ENCODE data around the gene ITIH6. TPM values are rescaled to one million over a fixed set of nuclear protein-coding genes. Genes with fewer than 3 reads are reported as not detected.

Gene ITIH6
- total and polyA plus RNA-seq, 2 donors (not counting 1 experiment from before 2014, with no cell fraction given): not detected

- peaks cover 8 to 16% of the 10 kb centered on the region in 2 donors for H3K4me1 ChIP-seq (ENCODE audit: control insufficient read depth in 2 of 2, insufficient read depth in 2 of 2, low read length in 2 of 2)
- H3K9me3 ChIP-seq (ENCODE audit: control extremely low read depth in 1 of 3, control insufficient read depth in 2 of 3, insufficient read depth in 1 of 3, low read length in 2 of 3): no peaks in the 10 kb centered on the region
- DNase-seq (no peak), ATAC-seq (ENCODE audit: low read depth) (peak; percentile 23)
- no peaks in the 10 kb centered on the region for H3K27me3 ChIP-seq (replicated peaks in 1 of 4; ENCODE audit: control extremely low read depth in 1 of 4, control insufficient read depth in 3 of 4, insufficient read depth in 4 of 4, low read length in 3 of 4)
- Mint-ChIP-seq H3K4me1 (peaks cover 5% of the 10 kb centered on the region), H3K27me3 (no peaks in the 10 kb centered on the region), H3K4me3 (peak overlapping the region; percentile 96), H3K27ac (peak overlapping the region; percentile 93), H3K9me3 (ENCODE audit: insufficient read depth) (no peaks in the 10 kb centered on the region)
- WGBS (ENCODE audit: insufficient coverage): 0% methylated on average over 13 of the region's 23 CpGs
- intact Hi-C loops (cut with micrococcal nuclease): loop anchor here (1.0 to 10.0 kb wide), 9 partner anchors 169 to 1811 kb away; partner anchors contain the start of genes APEX2, HUWE1, RRAGB and TSPYL2
- peak overlapping the region; percentile 72 for H2AFZ ChIP-seq (ENCODE audit: insufficient read depth, low read depth, low read length, poor library complexity, severe bottlenecking)
- TF ChIP-seq EZH2 (IDR thresholded peaks at IDR 0.05; ENCODE audit: borderline replicate concordance, insufficient read depth, low read depth, low read length, poor library complexity, severe bottlenecking) (no peak), CTCF (IDR thresholded peaks at IDR 0.05) (no peak)
- CTCF ChIA-PET: interaction anchor here (3.0 kb wide), 1 partner anchor 169 kb away, joined by 10 read pairs; no protein-coding TSS in a partner anchor
- POLR2A ChIA-PET: interaction anchor here (0.5 to 1.2 kb wide), 7 partner anchors 168 to 765 kb away, joined by 3 to 10 read pairs (median 3); partner anchors contain the start of genes GNL3L and TSR2
- peak overlapping the region; percentile 35 to 81 (median 74) for H3K4me3 ChIP-seq (ENCODE audit: control extremely low read depth in 1 of 5, extremely low read depth in 1 of 5, insufficient read depth in 1 of 5, low read depth in 2 of 5, low read length in 4 of 5)
- H3K4me2 ChIP-seq (replicated peaks; ENCODE audit: low read depth, low read length, poor library complexity, severe bottlenecking): peak overlapping the region; percentile 80
- peak overlapping the region; percentile 64 to 82 for H3K27ac ChIP-seq (ENCODE audit: low read length in 2 of 2)
- H3K36me3 ChIP-seq (replicated peaks in 1 of 2; ENCODE audit: control extremely low read depth in 1 of 2, control insufficient read depth in 1 of 2, extremely low read depth in 1 of 2, insufficient read depth in 2 of 2, low read length in 1 of 2): peaks cover 0 to 11% of the 10 kb centered on the region in 2 experiments
- H4K20me1 ChIP-seq (ENCODE audit: control insufficient read depth, insufficient read depth, low read length, poor library complexity, severe bottlenecking): no peaks in the 10 kb centered on the region
- no peaks in the 10 kb centered on the region for H3K79me2 ChIP-seq (ENCODE audit: control insufficient read depth, insufficient read depth, low read length)
- H3K9ac ChIP-seq (ENCODE audit: low read length): peak overlapping the region; percentile 82
These were observed 10.1 kb upstream of the ITIH6 start for GRCh38 chrX:54808109-54808604.

- DNase-seq (peak; percentile 55), ATAC-seq (ENCODE audit: low read depth) (peak; percentile 35)
- no peaks in the 10 kb centered on the region for H3K9me3 ChIP-seq (ENCODE audit: control extremely low read depth in 1 of 3, control insufficient read depth in 2 of 3, insufficient read depth in 1 of 3, low read length in 2 of 3)
- CTCF ChIA-PET: interaction anchor here (3.0 kb wide), 1 partner anchor 168 kb away, joined by 10 read pairs; no protein-coding TSS in a partner anchor
- H3K4me1 Mint-ChIP-seq: peaks cover 5% of the 10 kb centered on the region
- peak within 1 kb of the TSS; percentile 82 for H3K9ac ChIP-seq (ENCODE audit: low read length)
- H3K27me3 Mint-ChIP-seq: no peaks in the 10 kb centered on the region
- H4K20me1 ChIP-seq (ENCODE audit: control insufficient read depth, insufficient read depth, low read length, poor library complexity, severe bottlenecking): no peaks in the 10 kb centered on the region
- peak within 1 kb of the TSS; percentile 64 to 82 for H3K27ac ChIP-seq (ENCODE audit: low read length in 2 of 2)
- no peaks in the 10 kb centered on the region for H3K27me3 ChIP-seq (replicated peaks in 1 of 4; ENCODE audit: control extremely low read depth in 1 of 4, control insufficient read depth in 3 of 4, insufficient read depth in 4 of 4, low read length in 3 of 4)
- peak within 1 kb of the TSS; percentile 35 to 81 (median 74) for H3K4me3 ChIP-seq (ENCODE audit: control extremely low read depth in 1 of 5, extremely low read depth in 1 of 5, insufficient read depth in 1 of 5, low read depth in 2 of 5, low read length in 4 of 5)
- peaks cover 0 to 11% of the 10 kb centered on the region in 2 experiments for H3K36me3 ChIP-seq (replicated peaks in 1 of 2; ENCODE audit: control extremely low read depth in 1 of 2, control insufficient read depth in 1 of 2, extremely low read depth in 1 of 2, insufficient read depth in 2 of 2, low read length in 1 of 2)
- POLR2A ChIA-PET: interaction anchor here (0.5 to 1.2 kb wide), 4 partner anchors 168 to 764 kb away, joined by 3 to 9 read pairs (median 4); partner anchors contain the start of gene GNL3L
- peaks cover 8 to 16% of the 10 kb centered on the region in 2 donors for H3K4me1 ChIP-seq (ENCODE audit: control insufficient read depth in 2 of 2, insufficient read depth in 2 of 2, low read length in 2 of 2)
- peak within 1 kb of the TSS; percentile 80 for H3K4me2 ChIP-seq (replicated peaks; ENCODE audit: low read depth, low read length, poor library complexity, severe bottlenecking)
- peak within 1 kb of the TSS; percentile 93 for H3K27ac Mint-ChIP-seq
- H2AFZ ChIP-seq (ENCODE audit: insufficient read depth, low read depth, low read length, poor library complexity, severe bottlenecking): peak within 1 kb of the TSS; percentile 72
- H3K4me3 Mint-ChIP-seq: peak within 1 kb of the TSS; percentile 96
- TF ChIP-seq CTCF (IDR thresholded peaks at IDR 0.05) (no peak), EZH2 (IDR thresholded peaks at IDR 0.05; ENCODE audit: borderline replicate concordance, insufficient read depth, low read depth, low read length, poor library complexity, severe bottlenecking) (no peak)
- 0% methylated on average over 12 of the region's 17 CpGs for WGBS (ENCODE audit: insufficient coverage)
- intact Hi-C loops (cut with micrococcal nuclease): loop anchor here (1.0 to 10.0 kb wide), 10 partner anchors 168 to 1810 kb away; partner anchors contain the start of genes APEX2, GNL3L, HUWE1 and RRAGB
- no peaks in the 10 kb centered on the region for H3K79me2 ChIP-seq (ENCODE audit: control insufficient read depth, insufficient read depth, low read length)
- no peaks in the 10 kb centered on the region for H3K9me3 Mint-ChIP-seq (ENCODE audit: insufficient read depth)
These were observed 9.6 kb upstream of the ITIH6 start, which contains the start of gene MAGED2 for GRCh38 chrX:54807524-54808108. TSS of gene MAGED2 (plus strand) at chrX:54807745. CDS start at chrX:54809332, 1,587 bp downstream.

Data from B cell (primary cell).